ENCODE measurements around the gene CASP9.

- TF ChIP-seq, protein P1, sequence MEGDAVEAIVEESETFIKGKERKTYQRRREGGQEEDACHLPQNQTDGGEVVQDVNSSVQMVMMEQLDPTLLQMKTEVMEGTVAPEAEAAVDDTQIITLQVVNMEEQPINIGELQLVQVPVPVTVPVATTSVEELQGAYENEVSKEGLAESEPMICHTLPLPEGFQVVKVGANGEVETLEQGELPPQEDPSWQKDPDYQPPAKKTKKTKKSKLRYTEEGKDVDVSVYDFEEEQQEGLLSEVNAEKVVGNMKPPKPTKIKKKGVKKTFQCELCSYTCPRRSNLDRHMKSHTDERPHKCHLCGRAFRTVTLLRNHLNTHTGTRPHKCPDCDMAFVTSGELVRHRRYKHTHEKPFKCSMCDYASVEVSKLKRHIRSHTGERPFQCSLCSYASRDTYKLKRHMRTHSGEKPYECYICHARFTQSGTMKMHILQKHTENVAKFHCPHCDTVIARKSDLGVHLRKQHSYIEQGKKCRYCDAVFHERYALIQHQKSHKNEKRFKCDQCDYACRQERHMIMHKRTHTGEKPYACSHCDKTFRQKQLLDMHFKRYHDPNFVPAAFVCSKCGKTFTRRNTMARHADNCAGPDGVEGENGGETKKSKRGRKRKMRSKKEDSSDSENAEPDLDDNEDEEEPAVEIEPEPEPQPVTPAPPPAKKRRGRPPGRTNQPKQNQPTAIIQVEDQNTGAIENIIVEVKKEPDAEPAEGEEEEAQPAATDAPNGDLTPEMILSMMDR (IDR thresholded peaks at IDR 0.05) = no peak
- TF ChIP-seq POLR2A (IDR thresholded peaks at IDR 0.05) = no peak
Measured at GRCh38 chr1:15522551-15522950, 1.5 kb downstream of the CASP9 start.

All from lower leg skin (tissue), 3 donors.